HepG2 (cell line): ENCODE data around the gene KIF22. TPM values are rescaled to one million over a fixed set of nuclear protein-coding genes. Genes with fewer than 3 reads are reported as not detected.

Source experiments
- ARID2 ChIP-seq: sonication (generic); formaldehyde crosslinking; IDR thresholded peaks from 2 replicates; pipeline ENCODE4 v1.8.1; 2022; ENCODE audit warnings: mild to moderate bottlenecking, missing genetic modification reagents, borderline replicate concordance
- ATF1 ChIP-seq: IDR thresholded peaks from 2 replicates; pipeline ENCODE4 v1.6.1; 2016; ENCODE audit warnings: mild to moderate bottlenecking, control low read depth
- BRD4 ChIP-seq: sonication (generic); formaldehyde crosslinking; IDR thresholded peaks from 2 replicates; pipeline ENCODE4 v1.4.0; 2020; ENCODE audit warnings: missing genetic modification reagents
- ERF ChIP-seq: IDR thresholded peaks from 2 replicates; pipeline ENCODE4 v1.6.1; 2018; ENCODE audit warnings: missing biosample characterization, missing genetic modification reagents
- FOXA1 ChIP-seq, 2 experiments: fragments of 450-650 bp in 1 of 2; sonication (generic) in 1 of 2; formaldehyde crosslinking in 1 of 2; IDR thresholded peaks; 2 replicates each; pipeline versions ENCODE4 v1.4.0 to v1.6.1; 2016 to 2020; ENCODE audit warnings: missing genetic modification reagents in 1 of 2
- GABPB1 ChIP-seq: IDR thresholded peaks from 2 replicates; pipeline ENCODE4 v1.6.1; 2016; ENCODE audit warnings: mild to moderate bottlenecking, missing genetic modification reagents, moderate library complexity, missing compliant biosample characterization
- HMG20A ChIP-seq: IDR thresholded peaks from 2 replicates; pipeline ENCODE4 v1.6.1; 2016; ENCODE audit warnings: borderline replicate concordance
- HMGA1 ChIP-seq: sonication (generic); formaldehyde crosslinking; conservative IDR thresholded peaks from 2 replicates; pipeline ENCODE4 v1.4.0; 2020; ENCODE audit warnings: missing genetic modification reagents
- HNRNPK ChIP-seq: fragments of 200-400 bp; formaldehyde crosslinking; IDR thresholded peaks from 2 replicates; pipeline ENCODE4 v1.6.1; 2018; ENCODE audit warnings: low read length, low read depth, moderate library complexity, mild to moderate bottlenecking; ENCODE audit not compliant: poor library complexity, severe bottlenecking
- MLXIP ChIP-seq: sonication (generic); formaldehyde crosslinking; IDR thresholded peaks from 2 replicates; pipeline ENCODE4 v1.9.0; 2021; ENCODE audit warnings: missing genetic modification reagents, borderline replicate concordance
- NCOA1 ChIP-seq: sonication (generic); formaldehyde crosslinking; IDR thresholded peaks from 2 replicates; pipeline ENCODE4 v1.9.0; 2021; ENCODE audit warnings: missing genetic modification reagents
- NR2F2 ChIP-seq: IDR thresholded peaks from 2 replicates; pipeline ENCODE4 v1.6.1; 2012; ENCODE audit warnings: low read depth, inconsistent platforms, borderline replicate concordance
- PAX8 ChIP-seq: sonication (generic); formaldehyde crosslinking; IDR thresholded peaks from 2 replicates; pipeline ENCODE4 v1.8.0; 2022; ENCODE audit warnings: mild to moderate bottlenecking, missing genetic modification reagents, borderline replicate concordance
- PPARG ChIP-seq: conservative IDR thresholded peaks from 2 replicates; pipeline ENCODE4 v1.6.1; 2016; ENCODE audit warnings: missing biosample characterization, missing genetic modification reagents
- RNF2 ChIP-seq: fragments of 450-650 bp; conservative IDR thresholded peaks from 2 replicates; pipeline ENCODE4 v1.6.1; 2016; ENCODE audit warnings: low read depth
- TEAD2 ChIP-seq: sonication (generic); formaldehyde crosslinking; IDR thresholded peaks from 2 replicates; pipeline ENCODE4 v1.9.0; 2021; ENCODE audit warnings: missing genetic modification reagents
- YEATS2 ChIP-seq: sonication (generic); formaldehyde crosslinking; IDR thresholded peaks from 2 replicates; pipeline ENCODE4 v1.4.0; 2020; ENCODE audit warnings: missing genetic modification reagents, borderline replicate concordance
- YY1 ChIP-seq: IDR thresholded peaks from 2 replicates; pipeline ENCODE4 v1.6.1; 2011; ENCODE audit warnings: low read length, low read depth, moderate library complexity, mild to moderate bottlenecking; ENCODE audit not compliant: insufficient read depth, insufficient replicate concordance
- ZNF230 ChIP-seq: sonication (generic); formaldehyde crosslinking; IDR thresholded peaks from 2 replicates; pipeline ENCODE4 v1.4.0; 2020; ENCODE audit warnings: mild to moderate bottlenecking, missing genetic modification reagents
- ZNF33A ChIP-seq: sonication (generic); formaldehyde crosslinking; IDR thresholded peaks from 2 replicates; pipeline ENCODE4 v1.5.1; 2020; ENCODE audit warnings: missing genetic modification reagents, mild to moderate bottlenecking, moderate library complexity, borderline replicate concordance
- ZNF34 ChIP-seq: sonication (generic); formaldehyde crosslinking; IDR thresholded peaks from 2 replicates; pipeline ENCODE4 v1.4.0; 2020; ENCODE audit warnings: mild to moderate bottlenecking, missing genetic modification reagents, borderline replicate concordance
- ZNF512 ChIP-seq: sonication (generic); formaldehyde crosslinking; IDR thresholded peaks from 2 replicates; pipeline ENCODE4 v1.4.0; 2020; ENCODE audit warnings: mild to moderate bottlenecking, missing genetic modification reagents
- ZNF576 ChIP-seq: sonication (generic); formaldehyde crosslinking; IDR thresholded peaks from 2 replicates; pipeline ENCODE4 v1.4.0; 2020; ENCODE audit warnings: mild to moderate bottlenecking, missing genetic modification reagents
- ZNF891 ChIP-seq: sonication (generic); formaldehyde crosslinking; IDR thresholded peaks from 2 replicates; pipeline ENCODE4 v1.5.0; 2020; ENCODE audit warnings: mild to moderate bottlenecking, missing genetic modification reagents
- polyA plus RNA-seq, 8 experiments: library from polyadenylated mRNA; depleted of rRNA in 3 of 8; stranded (reverse) in 7 of 8; unstranded in 1 of 8; fragments of >200 nt; fragmentation: Illumina TruSeq in 4 of 8; extraction: Trizol in 4 of 8; gene quantifications; 2 replicates each; pipeline versions ENCODE4 v1.2.1 to v1.2.3, GENCODE V29; 2011 to 2016; ENCODE audit warnings: low read depth in 4 of 8, missing spikeins in 1 of 8, mixed read lengths in 1 of 8; ENCODE audit not compliant: insufficient read depth in 1 of 8
- total RNA-seq, 5 experiments: library from RNA; depleted of rRNA; stranded (reverse); fragments of >200 nt; fragmentation: Illumina TruSeq; extraction: Trizol; gene quantifications; 2 replicates each; pipeline ENCODE4 v1.2.3, GENCODE V29; 2016; ENCODE audit warnings: low read depth in 1 of 5
- TF ChIP-seq, protein P1 (sequence below): sonication (generic); formaldehyde crosslinking; IDR thresholded peaks from 2 replicates; pipeline ENCODE4 v1.4.0; 2020; ENCODE audit warnings: missing genetic modification reagents

KIF22 gene
- total and polyA plus RNA-seq, 2 of the 13 experiments (the other 11 are each of a cell fraction or from before 2014, with no cell fraction given) = 95.8 to 118 TPM

GRCh38 chr16:29816694-29817441 is 26.3 kb downstream of the KIF22 start (continued):
- TF ChIP-seq ARID2 (CRISPR knock-in tag) (no peak), HMG20A (CRISPR knock-in tag) (no peak; the same call in 1 of the 2 replicates), ERF (no peak), RNF2 (no peak), PAX8 (no peak; the same call in none of the 2 replicates), GABPB1 (CRISPR knock-in tag) (peak; percentile 3; the same call in 1 of the 2 replicates), ZNF230 (CRISPR knock-in tag) (no peak), YY1 (no peak), NR2F2 (no peak), ZNF33A (no peak), HMGA1 (no peak), PPARG (CRISPR knock-in tag) (no peak), ZNF576 (CRISPR knock-in tag) (no peak), YEATS2 (CRISPR knock-in tag) (no peak), MLXIP (CRISPR knock-in tag) (no peak), ZNF512 (CRISPR knock-in tag) (peak; percentile 24; the same call in 1 of the 2 replicates), HNRNPK (no peak), TEAD2 (no peak), ZNF34 (CRISPR knock-in tag) (no peak), ATF1 (CRISPR knock-in tag) (no peak), ZNF891 (peak; percentile 60; the same call in 1 of the 2 replicates), FOXA1 (IDR thresholded peaks at IDR 0.05) (no peak), FOXA1 (CRISPR knock-in tag; IDR thresholded peaks at IDR 0.05) (0 out of 2 replicates have a peak, but pooled peaks have one; percentile 2), BRD4 (no peak), NCOA1 (no peak)
- TF ChIP-seq, protein P1, sequence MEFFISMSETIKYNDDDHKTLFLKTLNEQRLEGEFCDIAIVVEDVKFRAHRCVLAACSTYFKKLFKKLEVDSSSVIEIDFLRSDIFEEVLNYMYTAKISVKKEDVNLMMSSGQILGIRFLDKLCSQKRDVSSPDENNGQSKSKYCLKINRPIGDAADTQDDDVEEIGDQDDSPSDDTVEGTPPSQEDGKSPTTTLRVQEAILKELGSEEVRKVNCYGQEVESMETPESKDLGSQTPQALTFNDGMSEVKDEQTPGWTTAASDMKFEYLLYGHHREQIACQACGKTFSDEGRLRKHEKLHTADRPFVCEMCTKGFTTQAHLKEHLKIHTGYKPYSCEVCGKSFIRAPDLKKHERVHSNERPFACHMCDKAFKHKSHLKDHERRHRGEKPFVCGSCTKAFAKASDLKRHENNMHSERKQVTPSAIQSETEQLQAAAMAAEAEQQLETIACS (CRISPR knock-in tag) = no peak
